Measurements from ENCODE around the gene NDEL1.
"Not testable (repeated sequence)": the region's sequence is repeated elsewhere in the genome, so short reads cannot be mapped to it uniquely, and the experiment has no call there.

NDEL1 gene

GRCh38 chr17:8435245-8436168 is at the start of gene NDEL1:
TSS of gene NDEL1 (plus strand) at chr17:8435884. CDS start at chr17:8444272, 8,388 bp downstream.
- DNase-seq: peak; percentile 98

GRCh38 chr17:8386841-8387240 is 48.8 kb upstream of the NDEL1 start:
- DNase-seq: no peak

GRCh38 chr17:8387914-8388651 is 47.6 kb upstream of the NDEL1 start:
- DNase-seq: no peak

- DNase-seq: peak; percentile 24
Observed at GRCh38 chr17:8391711-8392110, 44.0 kb upstream of the NDEL1 start.

GRCh38 chr17:8392274-8392673 is 43.4 kb upstream of the NDEL1 start:
- no peak for DNase-seq

- DNase-seq: no peak
Observed at GRCh38 chr17:8392674-8393469, 42.8 kb upstream of the NDEL1 start.

GRCh38 chr17:8393470-8394231 is 42.0 kb upstream of the NDEL1 start:
- no peak for DNase-seq

- not testable (repeated sequence) for DNase-seq
Observed at GRCh38 chr17:8394497-8394896, 41.2 kb upstream of the NDEL1 start.

- DNase-seq: no peak
Observed at GRCh38 chr17:8397636-8398035, 38.0 kb upstream of the NDEL1 start, which contains the start of gene RNF222. TSS of gene RNF222 (minus strand) at chr17:8397827. CDS start at chr17:8393461, 4,366 bp downstream.

- no peak for DNase-seq
Observed at GRCh38 chr17:8398980-8399379, 36.7 kb upstream of the NDEL1 start.

GRCh38 chr17:8401107-8401506 is 34.6 kb upstream of the NDEL1 start:
- DNase-seq: no peak

GRCh38 chr17:8402921-8403536 is 32.7 kb upstream of the NDEL1 start:
- no peak for DNase-seq

- no peak for DNase-seq
Observed at GRCh38 chr17:8405499-8406016, 30.1 kb upstream of the NDEL1 start.

GRCh38 chr17:8406174-8406573 is 29.5 kb upstream of the NDEL1 start:
- DNase-seq: no peak

GRCh38 chr17:8408371-8408770 is 27.3 kb upstream of the NDEL1 start:
- no peak for DNase-seq

GRCh38 chr17:8409966-8410882 is 25.5 kb upstream of the NDEL1 start:
- DNase-seq: peak; percentile 86

GRCh38 chr17:8410883-8411238 is 24.8 kb upstream of the NDEL1 start:
- no peak for DNase-seq

GRCh38 chr17:8412089-8412488 is 23.6 kb upstream of the NDEL1 start:
- no peak for DNase-seq

- DNase-seq: no peak
Observed at GRCh38 chr17:8413328-8413727, 22.4 kb upstream of the NDEL1 start.

- DNase-seq: no peak
Observed at GRCh38 chr17:8413938-8414337, 21.7 kb upstream of the NDEL1 start.

All from fibroblast of upper back skin (primary cell).